Peyer's patch (tissue), 4 donors: ENCODE results near the gene CLEC4D.
"Not testable (repeated sequence)": the region's sequence is repeated elsewhere in the genome, so short reads cannot be mapped to it uniquely, and the experiment has no call there.

Experiments used
- POLR2A ChIP-seq, 2 donors: fragments of 450-650 bp; IDR thresholded peaks; one replicate each; pipeline ENCODE4 v1.5.1; 2017; ENCODE audit warnings: antibody characterized with exemption in 2 of 2, mild to moderate bottlenecking in 2 of 2, moderate library complexity in 2 of 2
- TF ChIP-seq, protein P1 (sequence below), 6 experiments: fragments of 450-650 bp in 4 of 6; fragments of 200-600 bp in 2 of 6; sonication (generic) in 1 of 6; IDR thresholded peaks; one replicate each; pipeline ENCODE4 v1.5.1; 2017 to 2019; ENCODE audit warnings: antibody characterized with exemption in 6 of 6, mild to moderate bottlenecking in 3 of 6, moderate library complexity in 1 of 6

DNA sequence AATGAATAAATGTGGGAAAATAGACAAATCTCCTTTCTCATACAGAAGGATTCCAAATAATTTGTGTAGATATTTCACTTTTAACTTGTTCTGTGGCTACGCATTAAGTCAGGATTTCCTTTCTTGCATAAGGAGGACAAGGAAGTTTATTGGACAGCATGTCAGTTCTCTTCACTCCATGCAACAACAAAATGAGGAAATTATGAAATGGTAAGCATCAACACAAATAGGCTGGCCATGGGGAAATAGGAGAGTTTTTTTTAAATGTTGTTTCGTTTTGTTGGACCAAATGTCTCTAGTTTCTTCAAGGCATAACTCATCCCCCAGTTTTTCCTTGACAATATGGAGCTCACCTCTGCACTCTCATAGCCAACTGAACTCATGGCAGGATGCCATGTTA, 52.7 kb downstream of the CLEC4D start:
- TF ChIP-seq, protein P1, sequence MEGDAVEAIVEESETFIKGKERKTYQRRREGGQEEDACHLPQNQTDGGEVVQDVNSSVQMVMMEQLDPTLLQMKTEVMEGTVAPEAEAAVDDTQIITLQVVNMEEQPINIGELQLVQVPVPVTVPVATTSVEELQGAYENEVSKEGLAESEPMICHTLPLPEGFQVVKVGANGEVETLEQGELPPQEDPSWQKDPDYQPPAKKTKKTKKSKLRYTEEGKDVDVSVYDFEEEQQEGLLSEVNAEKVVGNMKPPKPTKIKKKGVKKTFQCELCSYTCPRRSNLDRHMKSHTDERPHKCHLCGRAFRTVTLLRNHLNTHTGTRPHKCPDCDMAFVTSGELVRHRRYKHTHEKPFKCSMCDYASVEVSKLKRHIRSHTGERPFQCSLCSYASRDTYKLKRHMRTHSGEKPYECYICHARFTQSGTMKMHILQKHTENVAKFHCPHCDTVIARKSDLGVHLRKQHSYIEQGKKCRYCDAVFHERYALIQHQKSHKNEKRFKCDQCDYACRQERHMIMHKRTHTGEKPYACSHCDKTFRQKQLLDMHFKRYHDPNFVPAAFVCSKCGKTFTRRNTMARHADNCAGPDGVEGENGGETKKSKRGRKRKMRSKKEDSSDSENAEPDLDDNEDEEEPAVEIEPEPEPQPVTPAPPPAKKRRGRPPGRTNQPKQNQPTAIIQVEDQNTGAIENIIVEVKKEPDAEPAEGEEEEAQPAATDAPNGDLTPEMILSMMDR (IDR thresholded peaks at IDR 0.05) = not testable (repeated sequence)
- not testable (repeated sequence) for TF ChIP-seq POLR2A (IDR thresholded peaks at IDR 0.05)
